Progenitor cell of endocrine pancreas (in vitro differentiated cells): ENCODE measurements around the gene BMP6. TPM values are rescaled to one million over a fixed set of nuclear protein-coding genes. Genes with fewer than 3 reads are reported as not detected.

Source experiments
- DNase-seq: peaks from one replicate; pipeline ENCODE4 v3.0.0; 2021; ENCODE audit warnings: low spot score; ENCODE audit not compliant: unreplicated experiment
- H3K27ac Mint-ChIP-seq: 2 replicates; pipeline ENCODE4 v1.8.0; 2021; ENCODE audit warnings: mild to moderate bottlenecking, moderate library complexity, mixed read lengths
- H3K27me3 Mint-ChIP-seq: 2 replicates; pipeline ENCODE4 v1.8.0; 2021; ENCODE audit warnings: mixed read lengths
- H3K36me3 Mint-ChIP-seq: 2 replicates; pipeline ENCODE4 v1.8.0; 2022; ENCODE audit warnings: mixed read lengths; ENCODE audit not compliant: insufficient read depth
- H3K4me1 Mint-ChIP-seq: 2 replicates; pipeline ENCODE4 v1.8.0; 2021; ENCODE audit warnings: low read depth, mixed read lengths
- H3K4me3 Mint-ChIP-seq: 2 replicates; pipeline ENCODE4 v1.8.0; 2021; ENCODE audit warnings: low read depth, mild to moderate bottlenecking, moderate library complexity, mixed read lengths
- H3K9me3 Mint-ChIP-seq: 2 replicates; pipeline ENCODE4 v1.8.0; 2021; ENCODE audit warnings: low read depth, mixed read lengths
- total RNA-seq: library from RNA; stranded (reverse); gene quantifications from 2 replicates; pipeline ENCODE4 v1.2.1, GENCODE V29; 2021
- TF ChIP-seq, protein P1 (sequence below): fragments of 200-600 bp; sonication (generic); IDR thresholded peaks from one replicate; pipeline ENCODE4 v1.5.0; 2021; ENCODE audit warnings: antibody characterized with exemption, mild to moderate bottlenecking; ENCODE audit not compliant: unreplicated experiment

The BMP6 gene
- total RNA-seq, 1 donor from 2014 or later = 3.4 TPM

DNA sequence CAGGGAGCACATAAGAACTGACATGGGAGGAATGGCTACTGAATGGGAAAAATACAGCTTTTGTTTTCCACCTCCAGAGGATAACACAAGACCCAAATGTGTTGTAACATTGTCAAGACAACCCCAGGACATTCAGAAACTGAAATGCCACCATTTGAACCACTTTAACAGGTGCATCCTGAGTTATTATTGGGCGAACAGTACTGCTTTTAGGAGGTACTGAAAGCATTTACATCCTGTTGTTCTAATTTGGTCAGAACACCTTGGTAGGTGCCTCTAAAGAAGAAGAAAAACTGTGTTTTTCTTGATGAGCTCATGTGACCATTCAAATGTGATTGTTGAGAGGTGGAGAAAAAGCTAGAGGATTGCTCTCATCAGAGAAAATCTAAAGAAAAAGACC is 191.1 kb downstream of the BMP6 start:
- H3K9me3 Mint-ChIP-seq = no peaks in the 10 kb centered on the region
- TF ChIP-seq, protein P1, sequence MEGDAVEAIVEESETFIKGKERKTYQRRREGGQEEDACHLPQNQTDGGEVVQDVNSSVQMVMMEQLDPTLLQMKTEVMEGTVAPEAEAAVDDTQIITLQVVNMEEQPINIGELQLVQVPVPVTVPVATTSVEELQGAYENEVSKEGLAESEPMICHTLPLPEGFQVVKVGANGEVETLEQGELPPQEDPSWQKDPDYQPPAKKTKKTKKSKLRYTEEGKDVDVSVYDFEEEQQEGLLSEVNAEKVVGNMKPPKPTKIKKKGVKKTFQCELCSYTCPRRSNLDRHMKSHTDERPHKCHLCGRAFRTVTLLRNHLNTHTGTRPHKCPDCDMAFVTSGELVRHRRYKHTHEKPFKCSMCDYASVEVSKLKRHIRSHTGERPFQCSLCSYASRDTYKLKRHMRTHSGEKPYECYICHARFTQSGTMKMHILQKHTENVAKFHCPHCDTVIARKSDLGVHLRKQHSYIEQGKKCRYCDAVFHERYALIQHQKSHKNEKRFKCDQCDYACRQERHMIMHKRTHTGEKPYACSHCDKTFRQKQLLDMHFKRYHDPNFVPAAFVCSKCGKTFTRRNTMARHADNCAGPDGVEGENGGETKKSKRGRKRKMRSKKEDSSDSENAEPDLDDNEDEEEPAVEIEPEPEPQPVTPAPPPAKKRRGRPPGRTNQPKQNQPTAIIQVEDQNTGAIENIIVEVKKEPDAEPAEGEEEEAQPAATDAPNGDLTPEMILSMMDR = no peak
- no peak overlapping the region for H3K4me3 Mint-ChIP-seq
- H3K27ac Mint-ChIP-seq = no peak overlapping the region
- DNase-seq = no peak
- H3K4me1 Mint-ChIP-seq = no peaks in the 10 kb centered on the region
- peaks cover 16% of the 10 kb centered on the region for H3K27me3 Mint-ChIP-seq
- H3K36me3 Mint-ChIP-seq = no peaks in the 10 kb centered on the region

DNA sequence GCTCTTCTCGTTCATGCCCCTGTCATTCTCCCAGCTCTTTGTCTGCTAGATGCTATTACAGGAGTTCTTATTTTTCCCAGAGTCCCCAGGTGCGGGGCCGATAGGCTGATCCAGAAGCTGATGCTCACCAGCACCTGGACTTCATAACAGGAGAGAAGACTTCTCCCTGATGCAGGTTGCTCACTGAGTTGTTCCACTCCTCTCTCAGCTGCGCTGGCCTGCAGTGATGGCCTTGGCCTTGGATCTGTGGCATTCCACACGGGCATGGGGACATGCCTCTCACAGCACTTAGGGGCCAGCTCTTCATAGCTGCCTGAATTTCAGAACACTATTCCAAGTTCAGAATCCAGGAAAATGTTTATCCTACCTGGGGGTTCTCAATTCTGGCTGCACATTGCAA is 191.8 kb downstream of the BMP6 start:
- Mint-ChIP-seq H3K9me3 (no peaks in the 10 kb centered on the region), H3K27ac (no peak overlapping the region), H3K27me3 (peaks cover 16% of the 10 kb centered on the region), H3K4me1 (no peaks in the 10 kb centered on the region), H3K36me3 (no peaks in the 10 kb centered on the region), H3K4me3 (no peak overlapping the region)
- no peak for DNase-seq
- TF ChIP-seq, protein P1 = no peak

DNA sequence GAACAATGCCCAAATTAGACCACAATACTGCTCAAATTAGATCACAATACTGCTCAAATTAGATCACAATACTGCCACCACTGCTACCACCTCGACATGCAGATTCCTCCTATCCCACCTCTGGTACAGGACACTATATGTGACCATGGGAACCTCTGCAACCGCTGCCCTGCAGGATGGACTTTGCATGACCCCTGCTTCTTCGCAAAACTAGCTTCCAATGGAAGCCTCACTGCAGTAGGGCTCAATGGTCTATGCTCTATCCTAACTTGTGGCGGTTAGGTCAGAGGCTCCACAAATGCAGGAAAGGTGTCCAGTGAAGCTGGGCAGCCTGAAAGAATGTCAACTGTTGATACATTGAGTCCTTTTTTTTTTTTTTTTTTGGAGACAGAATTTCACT is 192.5 kb downstream of the BMP6 start:
- Mint-ChIP-seq H3K4me1 (no peaks in the 10 kb centered on the region), H3K9me3 (no peaks in the 10 kb centered on the region), H3K4me3 (no peak overlapping the region), H3K36me3 (no peaks in the 10 kb centered on the region), H3K27me3 (peaks cover 16% of the 10 kb centered on the region), H3K27ac (no peak overlapping the region)
- TF ChIP-seq, protein P1 = no peak
- DNase-seq = no peak

DNA sequence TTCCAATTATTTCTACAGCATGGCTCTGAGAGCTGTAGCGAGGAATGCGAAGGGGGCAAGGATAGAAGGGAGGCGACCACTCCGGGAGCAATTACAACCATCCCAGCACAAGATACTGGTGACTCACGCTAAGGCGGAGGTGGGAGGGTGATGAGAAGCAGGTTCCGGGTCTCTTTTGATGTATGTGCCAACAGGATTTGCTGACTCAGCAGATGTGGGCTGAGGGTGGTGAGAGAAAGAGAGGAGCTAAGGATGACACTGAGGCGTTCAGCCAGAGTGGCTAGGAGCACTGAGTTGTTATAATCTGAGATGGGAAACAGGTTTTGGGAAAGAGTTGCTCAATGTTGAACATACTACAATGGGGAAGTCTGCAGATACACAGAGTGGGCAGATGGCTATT is 194.0 kb downstream of the BMP6 start:
- no peak overlapping the region for H3K27ac Mint-ChIP-seq
- no peaks in the 10 kb centered on the region for H3K36me3 Mint-ChIP-seq
- no peak for DNase-seq
- H3K4me3 Mint-ChIP-seq = no peak overlapping the region
- H3K4me1 Mint-ChIP-seq = no peaks in the 10 kb centered on the region
- peaks cover under 1% of the 10 kb centered on the region for H3K9me3 Mint-ChIP-seq
- TF ChIP-seq, protein P1 = no peak
- H3K27me3 Mint-ChIP-seq = peaks cover 23% of the 10 kb centered on the region

DNA sequence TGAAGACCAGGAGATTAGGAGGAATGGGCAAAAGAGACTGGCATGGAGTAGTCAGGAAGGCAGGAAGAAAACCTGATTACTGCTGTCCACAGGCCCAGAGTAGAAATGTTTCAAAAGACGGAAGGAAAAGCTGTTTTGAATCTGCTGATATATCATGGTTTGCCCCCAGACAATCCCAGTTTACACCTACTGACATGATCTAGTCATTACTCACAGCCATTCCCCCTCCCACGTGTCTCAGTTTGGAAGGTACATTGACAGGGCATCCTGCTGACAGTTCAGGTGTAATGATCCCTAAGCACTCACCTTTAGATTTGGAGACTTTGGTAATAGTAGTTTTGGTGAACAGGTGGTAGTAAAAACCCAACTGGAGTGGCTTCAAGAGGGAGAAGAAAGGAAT is 194.5 kb downstream of the BMP6 start:
- no peak for DNase-seq
- Mint-ChIP-seq H3K27me3 (peaks cover 23% of the 10 kb centered on the region), H3K27ac (no peak overlapping the region), H3K4me3 (no peak overlapping the region), H3K9me3 (peaks cover 6% of the 10 kb centered on the region), H3K36me3 (no peaks in the 10 kb centered on the region), H3K4me1 (no peaks in the 10 kb centered on the region)
- TF ChIP-seq, protein P1 = no peak
